AG10803 (cell line): ENCODE measurements around the gene NAA15.
"Not testable (repeated sequence)": the region's sequence is repeated elsewhere in the genome, so short reads cannot be mapped to it uniquely, and the experiment has no call there.

Source experiments
- DNase-seq: peaks from one replicate; pipeline ENCODE4 v3.0.0; 2010; ENCODE audit warnings: low read depth
- H3K4me3 ChIP-seq: 2 replicates; pipeline ENCODE4 v1.5.1; 2011; ENCODE audit warnings: mild to moderate bottlenecking, low read length, control low read depth
- CTCF ChIP-seq: conservative IDR thresholded peaks from 2 replicates; pipeline ENCODE4 v1.5.1; 2011; ENCODE audit warnings: mild to moderate bottlenecking, low read length, control low read depth, inconsistent platforms

Gene NAA15

GRCh38 chr4:139392797-139393196 lies 91.5 kb downstream of the NAA15 start:
- no peak for DNase-seq
- no peak for TF ChIP-seq CTCF

GRCh38 chr4:139401368-139401767 lies 100.1 kb downstream of the NAA15 start:
- TF ChIP-seq CTCF, result no peak
- H3K4me3 ChIP-seq, result no peak overlapping the region
- DNase-seq, result no peak

More at GRCh38 chr4:139392797-139393196, 91.5 kb downstream of the NAA15 start:
- no peak overlapping the region for H3K4me3 ChIP-seq

- H3K4me3 ChIP-seq, result no peak overlapping the region
- no peak for TF ChIP-seq CTCF
- no peak for DNase-seq
Measured at GRCh38 chr4:139402436-139402835, 101.1 kb downstream of the NAA15 start.

- no peak for TF ChIP-seq CTCF
- no peak for DNase-seq
- no peak overlapping the region for H3K4me3 ChIP-seq
Measured at GRCh38 chr4:139403462-139403861, 102.2 kb downstream of the NAA15 start.

GRCh38 chr4:139410312-139410711 lies 109.0 kb downstream of the NAA15 start:
- no peak for TF ChIP-seq CTCF
- DNase-seq, result no peak
- H3K4me3 ChIP-seq, result no peak overlapping the region

- not testable (repeated sequence) for DNase-seq, H3K4me3 ChIP-seq
Measured at GRCh38 chr4:139414671-139415210, 113.4 kb downstream of the NAA15 start.

- DNase-seq, result peak; percentile 61
- no peak overlapping the region for H3K4me3 ChIP-seq
- TF ChIP-seq CTCF, result peak; percentile 74
Measured at GRCh38 chr4:139416073-139416673, 114.9 kb downstream of the NAA15 start.

- peak; percentile 89 for DNase-seq
- TF ChIP-seq CTCF, result no peak
- no peak overlapping the region for H3K4me3 ChIP-seq
Measured at GRCh38 chr4:139419388-139419914, 118.1 kb downstream of the NAA15 start.
